A549 treated with AZD9567 at 1 μM for 4 hours (cell line): ENCODE results near the gene GNPAT. TPM values are rescaled to one million over a fixed set of nuclear protein-coding genes. Genes with fewer than 3 reads are reported as not detected.

Experiments used
- total RNA-seq: library from RNA; stranded (reverse); fragments of 200-300 nt; extraction: Qiagen RNA extraction; gene quantifications from 5 replicates; pipeline ENCODE4 v1.2.3, GENCODE V29; 2022; ENCODE audit not compliant: insufficient read depth

The GNPAT gene
- total RNA-seq: 36.0 to 40.3 TPM (median 36.6 TPM) in 5 replicates

GRCh38 chr1:231240883-231241735 is at the start of gene GNPAT:
GNPAT (plus strand) TSS chr1:231241212; CDS start chr1:231241379, 167 bp downstream.

Other genes with a start within 250 kb of the GNPAT start
- gene FAM89A, start 201.0 kb upstream of the GNPAT start, total RNA-seq: 10.3 to 17.5 TPM (median 16.7 TPM) in 5 replicates
- 0.13 to 0.20 TPM (median 0.15 TPM) in 4 of 5 replicates, not detected in the other for gene TRIM67, start 79.2 kb upstream of the GNPAT start, total RNA-seq
- 8.8 to 11.0 TPM (median 9.4 TPM) in 5 replicates for gene EXOC8, start 96.6 kb downstream of the GNPAT start, total RNA-seq
- gene SPRTN, start 97.1 kb downstream of the GNPAT start, total RNA-seq: 12.5 to 14.9 TPM (median 14.1 TPM) in 5 replicates
- gene EGLN1, start 181.1 kb downstream of the GNPAT start, total RNA-seq: 50.2 to 85.1 TPM (median 58.8 TPM) in 5 replicates